Stimulated activated naive CD8-positive, alpha-beta T cell treated with anti-CD3 and anti-CD28 coated beads, Interleukin-15, Interleukin-2, amounts not matched to agents 100 ng/mL and 50 ng/mL, for 24 hours (primary cell): ENCODE results near the gene LMF1.

Experiments
- H3K27ac Mint-ChIP-seq: one replicate; pipeline ENCODE4 v1.8.0; 2021; ENCODE audit warnings: mild to moderate bottlenecking, mixed read lengths
- H3K27me3 Mint-ChIP-seq: one replicate; pipeline ENCODE4 v1.8.0; 2021; ENCODE audit warnings: mixed read lengths
- H3K36me3 Mint-ChIP-seq: one replicate; pipeline ENCODE4 v1.8.0; 2021; ENCODE audit warnings: low read depth, mixed read lengths
- H3K4me1 Mint-ChIP-seq: one replicate; pipeline ENCODE4 v1.8.0; 2021; ENCODE audit warnings: low read depth, mixed read lengths
- H3K4me3 Mint-ChIP-seq: one replicate; pipeline ENCODE4 v1.8.0; 2021; ENCODE audit warnings: mild to moderate bottlenecking, mixed read lengths
- H3K9me3 Mint-ChIP-seq: one replicate; pipeline ENCODE4 v1.8.0; 2021; ENCODE audit warnings: mixed read lengths

LMF1 gene

DNA sequence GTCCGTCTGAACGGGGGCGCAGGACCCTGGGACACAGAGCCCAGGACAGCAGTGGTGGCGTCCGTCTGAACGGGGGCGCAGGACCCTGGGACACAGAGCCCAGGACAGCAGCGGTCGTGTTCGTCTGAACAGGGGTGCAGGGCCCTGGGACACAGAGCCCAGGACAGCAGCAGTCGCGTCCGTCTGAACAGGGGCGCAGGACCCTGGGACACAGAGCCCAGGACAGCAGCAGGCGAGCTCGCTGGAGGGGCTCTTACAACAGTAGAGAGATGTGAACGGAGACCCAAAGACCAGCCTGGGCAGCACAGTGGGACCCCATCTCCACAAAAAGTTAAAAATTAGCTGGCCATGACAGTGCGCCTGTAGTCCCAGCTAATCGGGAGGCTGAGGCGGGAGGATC lies 40.7 kb downstream of the LMF1 start:
- Mint-ChIP-seq H3K27ac (no peak overlapping the region), H3K27me3 (no peaks in the 10 kb centered on the region), H3K4me1 (no peaks in the 10 kb centered on the region), H3K36me3 (peaks cover 8% of the 10 kb centered on the region), H3K4me3 (no peak overlapping the region), H3K9me3 (peaks cover 3% of the 10 kb centered on the region)

DNA sequence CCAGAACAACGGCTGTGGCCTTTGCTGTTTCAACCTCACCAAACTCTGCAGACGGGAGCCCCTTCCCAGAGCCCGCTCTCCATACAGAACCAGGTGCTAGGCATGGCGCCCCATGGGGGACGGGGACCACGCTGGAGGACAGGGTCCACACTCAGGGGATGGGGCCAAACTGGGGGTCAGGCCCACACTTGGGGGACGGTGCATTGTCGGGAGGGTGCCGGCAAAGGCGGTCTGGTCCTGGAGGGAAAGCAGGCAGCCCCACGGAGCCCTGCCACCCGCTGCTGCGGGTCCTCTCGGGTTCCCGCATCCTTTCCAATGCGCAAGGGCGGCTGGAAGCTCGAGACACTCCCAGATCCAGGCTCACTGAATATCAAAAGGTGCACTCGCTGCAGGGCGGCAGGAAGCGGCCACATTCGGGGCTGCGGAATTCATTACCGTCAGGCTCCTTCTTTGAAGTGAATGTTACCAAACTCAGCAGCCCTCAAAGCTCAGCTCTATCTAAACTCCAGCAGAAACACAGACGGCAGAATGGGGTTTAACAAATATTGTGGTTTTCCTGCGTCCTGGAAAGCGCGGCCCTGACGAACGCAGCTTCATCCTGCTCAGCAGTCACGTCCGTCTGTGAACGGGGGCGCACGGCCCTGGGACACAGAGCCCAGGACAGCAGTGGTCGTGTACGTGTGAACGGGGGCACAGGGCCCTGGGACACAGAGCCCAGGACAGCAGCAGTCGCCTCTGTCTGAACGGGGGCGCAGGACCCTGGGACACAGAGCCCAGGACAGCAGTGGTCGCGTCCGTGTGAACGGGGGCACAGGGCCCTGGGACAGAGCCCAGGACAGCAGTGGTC lies 41.3 kb downstream of the LMF1 start:
- Mint-ChIP-seq H3K4me3 (no peak overlapping the region), H3K36me3 (peaks cover 8% of the 10 kb centered on the region), H3K9me3 (peaks cover 3% of the 10 kb centered on the region), H3K4me1 (no peaks in the 10 kb centered on the region), H3K27ac (no peak overlapping the region), H3K27me3 (no peaks in the 10 kb centered on the region)

DNA sequence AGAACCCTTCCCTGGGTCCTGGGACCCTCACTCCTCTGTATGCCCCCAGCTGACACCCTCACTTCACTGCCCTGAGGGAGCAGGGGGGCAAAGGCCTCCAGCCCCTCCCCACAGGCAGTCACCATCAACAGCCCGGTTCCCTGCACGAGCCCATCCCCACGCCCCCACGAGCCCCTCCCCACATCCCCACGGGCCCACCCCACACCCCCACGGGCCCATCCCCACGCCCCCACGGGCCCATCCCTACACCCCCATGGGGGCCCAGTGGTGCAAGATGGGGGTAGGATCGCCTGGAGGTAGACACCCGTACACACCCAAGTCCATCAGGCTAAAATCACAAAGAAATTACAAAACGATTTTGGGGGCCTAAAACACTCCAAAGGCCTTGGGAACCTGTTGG lies 42.3 kb downstream of the LMF1 start:
- Mint-ChIP-seq H3K4me1 (no peaks in the 10 kb centered on the region), H3K36me3 (peaks cover 14% of the 10 kb centered on the region), H3K27me3 (no peaks in the 10 kb centered on the region), H3K27ac (no peak overlapping the region), H3K9me3 (peaks cover 3% of the 10 kb centered on the region), H3K4me3 (no peak overlapping the region)

DNA sequence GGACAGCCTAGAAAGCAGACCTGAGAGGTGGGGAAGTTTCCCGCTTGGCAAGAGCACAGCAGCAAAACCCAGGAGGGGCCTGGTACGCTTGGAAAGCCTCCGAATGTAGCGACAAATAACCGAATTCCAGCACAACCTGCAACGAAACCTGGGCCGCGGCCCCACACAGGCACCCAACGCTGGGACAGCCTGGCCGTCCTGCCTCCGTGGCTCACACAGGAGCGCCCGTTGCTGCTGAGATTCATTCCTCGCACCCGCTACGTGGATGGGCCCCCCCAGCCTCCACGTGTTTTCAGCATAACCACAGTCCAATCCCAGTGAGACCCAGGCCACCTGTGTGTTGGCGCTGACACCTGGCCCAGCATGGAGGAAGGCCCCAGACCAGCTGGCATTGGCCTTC lies 42.9 kb downstream of the LMF1 start:
- Mint-ChIP-seq H3K27ac (no peak overlapping the region), H3K4me3 (no peak overlapping the region), H3K9me3 (peaks cover 3% of the 10 kb centered on the region), H3K36me3 (peaks cover 14% of the 10 kb centered on the region), H3K27me3 (no peaks in the 10 kb centered on the region), H3K4me1 (no peaks in the 10 kb centered on the region)

DNA sequence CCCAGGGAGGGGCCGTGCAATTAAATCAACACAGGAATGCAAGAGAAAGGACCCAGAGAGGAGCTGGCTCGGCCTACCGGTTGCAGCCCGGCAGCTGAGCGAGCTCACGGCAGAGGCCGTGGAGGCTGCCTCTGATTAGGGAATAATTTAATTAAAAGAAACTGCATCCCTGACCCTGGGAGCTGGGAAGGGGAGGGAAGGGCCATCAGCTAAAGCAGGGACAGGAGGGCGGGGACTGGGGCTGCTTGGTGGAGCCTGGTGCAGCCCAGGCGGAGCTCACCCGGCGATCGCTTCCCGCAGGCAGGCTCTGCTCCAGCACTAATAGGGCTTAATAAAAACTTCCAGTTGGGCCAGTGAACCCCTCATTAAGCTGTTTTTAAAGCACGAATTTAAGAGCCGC lies 43.4 kb downstream of the LMF1 start:
- peaks cover 3% of the 10 kb centered on the region for H3K9me3 Mint-ChIP-seq
- H3K27me3 Mint-ChIP-seq = no peaks in the 10 kb centered on the region
- peaks cover 16% of the 10 kb centered on the region for H3K36me3 Mint-ChIP-seq
- H3K4me3 Mint-ChIP-seq = no peak overlapping the region
- no peaks in the 10 kb centered on the region for H3K4me1 Mint-ChIP-seq
- H3K27ac Mint-ChIP-seq = no peak overlapping the region

DNA sequence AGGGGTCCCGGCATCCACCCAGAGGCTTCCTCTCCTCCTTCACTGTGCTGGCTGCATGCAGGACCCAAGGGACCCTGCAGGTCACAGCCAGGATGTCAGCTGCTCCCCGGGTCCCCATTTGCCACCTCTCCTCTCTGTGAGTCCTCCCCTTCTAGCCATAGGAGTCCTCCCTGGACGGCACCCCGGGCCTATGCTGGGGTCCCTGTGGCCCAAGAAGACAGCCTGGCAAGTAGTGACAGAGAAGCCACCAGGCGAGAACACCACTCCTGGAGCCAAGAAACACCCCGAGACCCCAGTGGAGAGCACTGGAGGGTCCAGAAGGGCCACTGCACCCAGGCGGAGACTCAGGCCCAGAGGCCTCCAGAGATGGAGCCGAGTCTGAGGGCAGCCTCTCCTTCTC lies 44.1 kb downstream of the LMF1 start:
- Mint-ChIP-seq H3K36me3 (peaks cover 23% of the 10 kb centered on the region), H3K4me3 (no peak overlapping the region), H3K27ac (no peak overlapping the region), H3K4me1 (no peaks in the 10 kb centered on the region), H3K27me3 (no peaks in the 10 kb centered on the region), H3K9me3 (peaks cover 3% of the 10 kb centered on the region)

DNA sequence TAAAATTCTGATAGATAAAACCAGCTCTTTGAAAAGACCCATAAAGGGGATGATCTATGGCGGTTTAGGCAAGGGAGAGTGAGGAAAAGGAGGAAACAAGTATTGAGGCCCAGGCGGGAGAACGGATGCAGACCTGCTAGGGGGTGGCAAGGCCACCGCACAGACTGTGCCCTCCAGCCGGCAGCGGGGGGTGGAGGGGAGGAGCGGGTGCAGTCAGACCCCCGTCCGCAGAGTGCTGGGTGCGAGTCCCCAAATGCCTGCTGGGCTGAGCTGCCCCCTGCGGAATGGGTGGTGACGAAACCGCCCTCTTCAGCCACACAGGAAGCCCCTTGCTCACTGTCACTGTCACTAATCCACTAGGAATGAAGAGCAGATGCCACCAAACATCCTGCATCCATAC lies 46.0 kb downstream of the LMF1 start:
- H3K27ac Mint-ChIP-seq = no peak overlapping the region
- peaks cover 24% of the 10 kb centered on the region for H3K36me3 Mint-ChIP-seq
- H3K4me3 Mint-ChIP-seq = no peak overlapping the region
- H3K9me3 Mint-ChIP-seq = peaks cover 3% of the 10 kb centered on the region
- no peaks in the 10 kb centered on the region for H3K4me1 Mint-ChIP-seq
- H3K27me3 Mint-ChIP-seq = no peaks in the 10 kb centered on the region

DNA sequence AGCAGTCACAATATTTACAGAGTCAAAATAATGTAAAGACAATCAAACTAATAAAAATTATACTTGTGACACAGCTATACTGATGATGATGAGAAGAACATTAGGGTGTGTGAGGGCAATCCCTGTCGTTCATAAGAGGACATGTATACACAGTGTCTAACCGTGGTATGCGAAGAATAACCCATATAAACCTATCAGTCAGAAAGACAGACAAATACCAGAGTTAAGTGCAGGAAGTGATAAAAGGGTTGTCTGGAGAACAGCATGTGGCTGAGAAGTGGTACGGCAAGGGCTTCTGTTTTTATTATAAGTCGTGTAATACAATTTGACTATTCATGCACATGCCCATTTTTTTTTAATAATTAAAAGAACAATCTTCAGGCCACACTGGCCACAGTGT lies 46.7 kb downstream of the LMF1 start:
- H3K4me1 Mint-ChIP-seq = no peaks in the 10 kb centered on the region
- no peak overlapping the region for H3K27ac Mint-ChIP-seq
- H3K9me3 Mint-ChIP-seq = peaks cover 3% of the 10 kb centered on the region
- H3K4me3 Mint-ChIP-seq = no peak overlapping the region
- H3K36me3 Mint-ChIP-seq = peaks cover 24% of the 10 kb centered on the region
- H3K27me3 Mint-ChIP-seq = no peaks in the 10 kb centered on the region

DNA sequence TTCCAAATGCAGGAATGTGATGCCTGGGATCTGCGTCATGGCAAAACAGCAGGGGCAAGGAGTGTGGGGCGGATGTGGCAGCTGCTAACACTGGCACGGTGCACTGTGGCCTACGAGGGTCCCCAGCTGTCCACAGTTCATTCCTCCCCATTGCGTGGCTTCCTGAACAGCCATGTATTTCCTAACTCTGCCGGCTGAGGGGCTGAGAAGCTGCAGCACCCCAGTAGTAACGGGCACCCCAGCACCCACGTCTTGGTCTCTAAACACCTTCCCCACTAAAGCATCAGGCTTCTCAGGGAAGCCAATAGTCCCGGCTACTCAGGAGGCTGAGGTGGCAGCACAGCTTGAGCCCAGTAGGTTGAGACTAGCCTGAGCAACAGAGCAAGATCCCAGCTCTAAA lies 47.6 kb downstream of the LMF1 start:
- H3K27ac Mint-ChIP-seq = no peak overlapping the region
- H3K4me1 Mint-ChIP-seq = no peaks in the 10 kb centered on the region
- H3K27me3 Mint-ChIP-seq = no peaks in the 10 kb centered on the region
- no peak overlapping the region for H3K4me3 Mint-ChIP-seq
- peaks cover 24% of the 10 kb centered on the region for H3K36me3 Mint-ChIP-seq
- H3K9me3 Mint-ChIP-seq = peaks cover 3% of the 10 kb centered on the region

DNA sequence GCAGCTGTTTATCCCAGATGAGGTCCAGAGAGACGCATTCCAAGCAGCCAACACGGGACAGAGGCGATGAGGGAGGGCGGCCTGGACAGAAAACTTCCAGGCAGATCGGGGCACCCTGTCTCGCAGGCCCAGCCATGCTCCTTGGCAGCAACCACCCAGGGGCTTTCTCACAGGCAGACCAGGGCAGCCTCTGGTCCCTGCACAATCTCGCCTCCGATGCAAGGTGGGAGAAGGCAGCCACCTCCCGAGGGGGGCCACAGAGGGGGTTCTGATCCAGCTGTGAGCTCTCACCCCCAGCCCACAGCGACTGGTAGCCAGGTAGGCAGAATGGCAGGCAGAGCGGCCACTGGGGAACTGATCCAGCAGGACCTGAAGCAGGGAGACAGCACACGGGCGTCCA lies 48.7 kb downstream of the LMF1 start:
- no peaks in the 10 kb centered on the region for H3K27me3 Mint-ChIP-seq
- H3K27ac Mint-ChIP-seq = no peak overlapping the region
- H3K9me3 Mint-ChIP-seq = peaks cover 3% of the 10 kb centered on the region
- no peak overlapping the region for H3K4me3 Mint-ChIP-seq
- peaks cover 24% of the 10 kb centered on the region for H3K36me3 Mint-ChIP-seq
- H3K4me1 Mint-ChIP-seq = no peaks in the 10 kb centered on the region

DNA sequence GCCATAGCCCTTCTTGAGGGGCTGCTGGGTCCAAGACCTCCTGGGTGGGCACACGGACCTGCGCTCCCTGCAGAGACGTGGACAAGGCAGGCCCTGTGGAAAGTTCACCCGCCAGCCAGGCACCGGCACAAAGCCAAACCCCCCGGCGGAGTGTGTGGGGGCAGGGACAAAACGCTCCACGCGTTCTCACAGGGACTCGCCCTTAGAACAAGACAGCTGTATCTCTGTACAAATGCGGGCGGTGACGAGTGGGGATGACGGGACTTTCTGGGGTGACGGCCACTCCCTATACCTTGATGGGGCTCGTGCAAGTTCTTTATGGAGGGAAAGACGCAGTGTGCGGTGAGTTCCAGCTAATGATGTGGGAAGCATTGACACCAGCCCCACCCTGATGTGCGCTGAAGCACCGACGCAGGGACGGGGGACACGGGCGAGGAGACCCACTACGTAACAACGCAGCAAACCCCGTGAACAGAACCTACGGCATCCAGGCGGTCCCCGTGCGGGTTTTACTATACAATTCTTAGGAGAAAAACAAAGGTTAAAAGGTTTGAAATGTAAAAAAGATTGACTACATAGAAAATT lies 49.4 kb downstream of the LMF1 start:
- H3K27me3 Mint-ChIP-seq = no peaks in the 10 kb centered on the region
- no peak overlapping the region for H3K27ac Mint-ChIP-seq
- no peak overlapping the region for H3K4me3 Mint-ChIP-seq
- peaks cover 3% of the 10 kb centered on the region for H3K9me3 Mint-ChIP-seq
- H3K36me3 Mint-ChIP-seq = peaks cover 23% of the 10 kb centered on the region
- H3K4me1 Mint-ChIP-seq = no peaks in the 10 kb centered on the region

DNA sequence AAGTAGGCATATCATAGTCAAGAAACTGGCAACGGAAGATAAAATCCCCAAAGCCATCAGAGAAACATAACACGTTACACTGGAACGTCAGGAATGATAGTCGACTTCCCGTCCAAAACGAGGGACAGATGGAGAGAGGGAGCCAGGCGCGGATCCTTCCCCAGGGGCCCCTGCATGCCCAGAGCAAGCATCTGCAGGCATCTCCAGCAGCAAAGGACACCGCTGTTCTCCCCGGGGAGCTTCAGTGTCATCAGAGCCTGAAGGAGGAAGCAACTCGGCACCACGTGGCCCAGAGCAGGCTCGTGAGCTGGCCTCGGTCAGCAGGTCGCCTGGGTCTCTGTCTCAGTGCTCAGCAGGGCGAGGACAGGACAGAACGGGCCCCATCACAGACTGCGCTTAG lies 50.1 kb downstream of the LMF1 start:
- H3K4me1 Mint-ChIP-seq = no peaks in the 10 kb centered on the region
- H3K27ac Mint-ChIP-seq = no peak overlapping the region
- H3K36me3 Mint-ChIP-seq = peaks cover 17% of the 10 kb centered on the region
- H3K4me3 Mint-ChIP-seq = no peak overlapping the region
- no peaks in the 10 kb centered on the region for H3K27me3 Mint-ChIP-seq
- H3K9me3 Mint-ChIP-seq = no peaks in the 10 kb centered on the region

DNA sequence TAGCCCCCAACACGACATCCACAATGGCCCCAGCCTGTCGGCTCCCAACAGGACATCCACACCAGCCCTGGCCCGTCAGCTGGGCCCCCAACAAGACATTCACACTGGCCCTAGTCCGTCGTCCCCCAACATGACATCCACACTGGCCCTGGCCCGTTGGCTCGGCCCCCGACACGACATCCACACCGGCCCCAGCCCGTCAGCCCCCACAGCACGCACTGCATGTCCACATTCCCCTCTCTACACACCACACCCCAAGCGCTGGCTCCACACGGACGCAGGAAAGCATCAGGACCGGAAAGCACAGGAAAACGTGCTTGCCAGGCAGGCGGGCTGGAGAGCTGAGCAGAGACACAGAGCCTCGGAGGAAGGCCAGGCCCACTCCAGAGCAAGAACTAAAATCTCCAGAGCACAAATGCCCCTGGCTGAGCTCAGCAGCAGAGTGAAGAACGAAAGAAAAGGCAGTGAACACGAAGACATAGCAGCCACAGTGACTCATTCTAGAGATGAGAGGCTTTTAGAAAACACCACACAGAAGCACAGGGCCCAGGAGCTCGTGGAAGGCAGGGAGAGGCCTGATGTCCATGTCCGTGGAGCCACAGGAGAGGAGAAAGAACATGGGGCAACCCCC lies 50.6 kb downstream of the LMF1 start:
- H3K4me3 Mint-ChIP-seq = no peak overlapping the region
- no peaks in the 10 kb centered on the region for H3K4me1 Mint-ChIP-seq
- H3K27ac Mint-ChIP-seq = no peak overlapping the region
- no peaks in the 10 kb centered on the region for H3K27me3 Mint-ChIP-seq
- H3K9me3 Mint-ChIP-seq = no peaks in the 10 kb centered on the region
- peaks cover 16% of the 10 kb centered on the region for H3K36me3 Mint-ChIP-seq

DNA sequence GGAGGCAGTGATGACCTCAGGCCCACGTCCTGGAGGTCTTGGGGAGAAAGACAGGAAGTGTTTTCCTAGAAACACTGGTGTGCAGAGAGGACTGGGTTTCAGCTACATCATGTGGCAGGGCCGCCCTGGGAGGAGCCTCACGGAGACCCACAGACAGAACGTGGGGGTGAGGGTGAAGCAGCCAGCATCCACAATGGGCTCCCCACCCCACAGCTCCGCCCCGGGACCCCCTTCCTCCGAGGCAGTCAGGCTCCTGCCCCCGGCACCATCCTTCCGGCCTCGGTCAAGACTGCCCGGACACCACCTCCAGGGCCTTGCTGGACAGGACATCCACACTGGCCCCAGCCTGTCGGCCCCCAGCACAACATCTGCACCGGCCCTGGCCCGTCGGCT lies 51.1 kb downstream of the LMF1 start:
- Mint-ChIP-seq H3K36me3 (peaks cover 16% of the 10 kb centered on the region), H3K27me3 (no peaks in the 10 kb centered on the region), H3K27ac (no peak overlapping the region), H3K4me1 (no peaks in the 10 kb centered on the region), H3K4me3 (no peak overlapping the region), H3K9me3 (no peaks in the 10 kb centered on the region)

DNA sequence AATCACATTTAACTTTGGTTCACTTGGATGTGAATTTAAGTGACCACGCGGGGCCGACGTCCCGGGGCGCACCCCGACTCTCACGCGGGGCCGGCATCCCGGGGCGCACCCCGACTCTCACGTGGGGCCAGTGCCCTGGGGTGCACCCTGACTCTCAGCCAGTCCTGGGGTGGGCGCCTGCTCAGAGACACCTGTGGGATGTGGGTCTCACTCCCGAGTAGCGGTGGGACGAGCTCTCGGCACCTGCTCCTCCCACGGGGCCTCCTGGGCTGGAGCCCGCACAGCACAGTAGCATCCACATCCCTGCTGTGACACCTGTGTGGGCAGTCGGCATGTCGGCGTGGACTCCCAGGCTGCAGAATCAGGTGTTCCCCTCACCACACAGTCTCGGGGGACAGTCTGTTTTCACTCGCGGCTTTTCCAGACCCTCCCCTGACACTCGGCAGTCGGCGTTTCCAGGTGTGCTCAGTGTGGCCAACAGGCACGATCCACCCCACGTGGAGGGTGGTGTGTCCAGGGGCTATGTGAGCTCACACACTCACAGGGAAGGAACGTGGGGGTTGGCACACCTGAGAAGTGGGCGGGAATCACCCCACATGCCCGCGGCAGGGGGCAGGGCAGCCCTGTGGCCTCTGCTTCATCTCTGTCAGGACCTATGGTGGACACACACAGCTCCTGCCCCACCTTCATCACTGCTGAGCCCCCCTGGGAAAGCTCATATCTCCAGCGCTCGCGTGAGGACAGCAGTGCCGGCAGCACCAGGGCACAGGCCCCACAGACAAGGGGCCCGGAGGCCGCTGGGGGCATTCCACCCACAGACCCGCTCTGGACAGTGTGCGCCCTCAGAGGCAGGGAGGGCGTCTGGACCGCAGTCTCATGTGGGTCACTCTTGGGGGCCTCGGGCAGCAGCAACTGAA lies 51.8 kb downstream of the LMF1 start:
- H3K36me3 Mint-ChIP-seq = peaks cover 15% of the 10 kb centered on the region
- no peak overlapping the region for H3K4me3 Mint-ChIP-seq
- H3K27me3 Mint-ChIP-seq = no peaks in the 10 kb centered on the region
- H3K9me3 Mint-ChIP-seq = no peaks in the 10 kb centered on the region
- H3K27ac Mint-ChIP-seq = no peak overlapping the region
- H3K4me1 Mint-ChIP-seq = no peaks in the 10 kb centered on the region
